NCI-H1092 (cell line): ENCODE results near the gene TRAF1.

Experiments used
- DNase-seq: peaks from one replicate; lab custom pipeline; 2025; lab: John Stamatoyannopoulos, UW

TRAF1 gene

DNA sequence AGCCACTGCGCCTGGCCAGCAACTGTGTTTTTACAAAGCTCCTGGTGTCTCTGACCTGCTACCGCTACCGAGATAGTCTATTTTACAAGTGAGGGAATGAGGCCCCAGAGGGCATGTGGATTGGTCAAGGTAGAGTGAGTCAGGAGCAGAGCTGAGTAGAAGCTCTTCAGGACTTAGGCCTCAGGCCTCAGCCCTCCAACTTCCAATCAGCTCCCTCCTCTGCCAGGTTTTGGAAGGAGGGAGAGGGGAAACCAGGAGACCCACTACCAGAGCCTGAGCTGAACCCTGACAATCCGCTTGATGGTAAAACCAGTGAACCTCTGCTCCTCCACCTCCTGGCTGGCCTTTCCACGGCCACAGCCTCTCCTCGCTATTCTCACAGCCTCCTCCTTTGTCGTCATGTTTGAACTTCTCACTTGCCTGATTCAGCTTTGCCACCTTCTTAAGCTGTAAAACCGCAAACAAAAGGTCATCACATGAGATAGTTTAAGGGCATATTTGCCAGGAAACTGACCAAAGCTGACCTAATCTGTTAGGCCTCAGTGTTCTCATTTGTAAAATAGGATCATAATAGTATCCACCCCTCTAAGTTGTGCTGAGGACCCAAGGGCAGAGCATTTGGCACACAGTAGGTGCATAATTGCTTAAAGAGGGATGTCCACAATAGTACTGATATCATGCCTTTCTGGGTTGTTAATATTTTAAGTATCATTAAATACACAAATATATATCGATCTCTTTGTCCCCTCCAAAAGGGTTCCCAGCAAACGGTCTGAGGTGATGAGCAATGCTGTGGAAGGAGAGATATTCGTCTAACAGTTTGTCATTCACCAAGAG lies 1.7 kb downstream of the TRAF1 start:
- DNase-seq, result no peak

DNA sequence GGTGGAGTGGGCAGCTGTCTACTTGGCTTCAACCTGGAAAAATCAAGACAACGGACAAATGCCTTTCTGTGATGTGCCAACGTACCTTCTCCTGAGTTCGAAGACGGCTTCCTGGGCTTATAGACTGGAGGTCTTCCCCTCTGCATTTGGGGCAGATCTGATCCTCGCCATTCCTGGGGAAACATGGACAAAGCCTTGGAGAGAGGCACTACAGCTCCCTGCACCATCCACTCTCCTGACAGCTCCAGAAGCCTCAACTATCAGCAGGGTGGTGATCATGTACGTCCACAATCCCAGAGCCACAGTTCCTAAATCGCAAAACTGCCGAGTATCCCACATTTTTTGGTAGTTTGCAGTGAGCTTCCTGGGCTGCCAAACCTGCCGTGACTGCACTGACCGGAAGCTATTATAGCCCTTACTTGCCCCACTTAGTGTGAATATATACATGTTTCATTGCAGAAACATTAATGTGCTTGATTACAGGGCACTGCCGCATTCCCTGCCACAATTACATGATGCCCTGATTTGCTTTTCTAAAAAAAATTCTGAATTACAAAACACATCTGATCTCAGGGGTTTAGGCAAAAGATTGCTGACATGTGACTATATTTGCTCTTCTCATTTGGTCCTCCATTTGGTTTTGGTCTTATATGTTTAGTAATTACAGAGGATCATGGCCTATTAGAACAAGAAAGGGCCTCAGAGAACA lies 2.8 kb downstream of the TRAF1 start:
- DNase-seq, result no peak

DNA sequence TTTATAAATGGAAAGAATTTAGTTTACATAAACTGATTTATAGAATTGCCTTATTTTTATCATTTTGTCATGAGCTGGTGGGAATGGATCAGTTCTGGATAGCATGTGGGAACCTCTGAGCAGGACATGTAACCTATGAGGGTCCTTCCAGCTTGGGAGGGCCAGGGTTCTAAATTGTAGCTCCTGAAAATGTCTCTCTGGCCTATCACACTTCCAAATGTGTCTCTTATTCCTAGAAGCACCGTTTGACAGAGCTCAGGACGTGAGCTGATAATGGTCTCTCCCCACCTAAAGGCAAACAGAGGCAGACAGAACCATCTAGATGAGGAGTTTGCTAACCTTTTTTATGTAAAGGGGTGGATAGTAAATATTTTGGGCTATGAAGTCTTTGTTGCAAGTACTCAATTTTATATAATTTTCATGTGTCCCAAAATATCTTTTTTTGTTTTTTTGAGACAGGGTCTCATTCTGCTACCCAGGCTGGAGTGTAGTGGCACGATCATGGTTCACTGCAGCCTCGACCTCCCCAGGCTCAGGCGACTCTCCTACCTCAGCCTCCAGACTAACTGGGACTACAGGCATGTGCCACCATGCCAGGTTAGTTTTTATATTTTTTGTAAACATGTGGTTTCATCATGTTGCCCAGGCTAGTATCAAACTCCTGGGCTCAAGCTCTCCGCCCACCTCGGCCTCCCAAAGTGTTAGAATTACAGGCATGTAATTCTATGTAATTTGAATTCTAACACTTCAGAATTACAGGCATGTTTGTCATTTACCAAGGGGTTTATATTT lies 4.0 kb downstream of the TRAF1 start:
- no peak for DNase-seq

DNA sequence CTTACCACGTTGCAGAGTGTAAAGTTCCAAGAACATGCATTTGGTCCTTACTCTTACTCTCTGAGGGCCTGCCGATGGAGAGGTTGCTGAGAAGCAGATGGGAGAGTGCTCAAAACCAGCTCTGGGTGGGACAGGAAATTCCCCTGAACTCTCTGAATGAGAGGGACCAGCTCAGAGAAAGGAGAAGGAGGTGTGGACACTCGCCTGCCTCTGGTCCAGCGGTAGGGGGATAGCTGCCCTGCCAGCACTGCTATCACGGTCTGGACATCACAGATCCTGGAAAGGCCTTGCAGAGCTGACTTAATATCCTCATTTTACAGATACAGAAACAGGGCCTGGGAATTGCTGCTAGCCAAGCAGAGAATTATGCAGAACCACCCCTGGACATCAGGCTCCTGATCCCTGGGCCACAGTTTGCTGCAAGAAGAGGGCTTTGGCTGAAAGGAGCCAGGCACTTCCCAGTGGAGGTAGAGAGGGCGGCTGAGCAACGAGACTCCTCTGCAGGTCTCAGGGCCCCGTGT lies 4.9 kb downstream of the TRAF1 start:
- no peak for DNase-seq

DNA sequence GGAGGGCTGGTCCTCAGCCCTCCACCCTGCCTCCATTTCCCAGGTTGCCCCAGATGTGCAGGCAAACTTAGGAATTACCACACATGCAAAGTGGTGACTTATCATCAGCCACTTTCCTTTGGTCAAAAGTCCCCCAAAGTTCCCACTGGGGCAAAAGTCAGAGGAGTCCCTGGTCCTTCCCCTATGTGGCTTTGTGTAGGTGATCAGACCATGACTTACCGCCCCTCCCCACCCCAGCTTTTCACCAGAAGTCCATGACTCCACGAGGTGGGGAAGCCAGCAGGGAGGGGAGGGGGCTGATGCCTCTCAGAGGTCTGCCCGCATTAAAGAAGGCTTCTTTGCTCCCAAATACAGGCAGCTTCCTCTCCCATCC lies 5.8 kb downstream of the TRAF1 start:
- DNase-seq, result no peak

DNA sequence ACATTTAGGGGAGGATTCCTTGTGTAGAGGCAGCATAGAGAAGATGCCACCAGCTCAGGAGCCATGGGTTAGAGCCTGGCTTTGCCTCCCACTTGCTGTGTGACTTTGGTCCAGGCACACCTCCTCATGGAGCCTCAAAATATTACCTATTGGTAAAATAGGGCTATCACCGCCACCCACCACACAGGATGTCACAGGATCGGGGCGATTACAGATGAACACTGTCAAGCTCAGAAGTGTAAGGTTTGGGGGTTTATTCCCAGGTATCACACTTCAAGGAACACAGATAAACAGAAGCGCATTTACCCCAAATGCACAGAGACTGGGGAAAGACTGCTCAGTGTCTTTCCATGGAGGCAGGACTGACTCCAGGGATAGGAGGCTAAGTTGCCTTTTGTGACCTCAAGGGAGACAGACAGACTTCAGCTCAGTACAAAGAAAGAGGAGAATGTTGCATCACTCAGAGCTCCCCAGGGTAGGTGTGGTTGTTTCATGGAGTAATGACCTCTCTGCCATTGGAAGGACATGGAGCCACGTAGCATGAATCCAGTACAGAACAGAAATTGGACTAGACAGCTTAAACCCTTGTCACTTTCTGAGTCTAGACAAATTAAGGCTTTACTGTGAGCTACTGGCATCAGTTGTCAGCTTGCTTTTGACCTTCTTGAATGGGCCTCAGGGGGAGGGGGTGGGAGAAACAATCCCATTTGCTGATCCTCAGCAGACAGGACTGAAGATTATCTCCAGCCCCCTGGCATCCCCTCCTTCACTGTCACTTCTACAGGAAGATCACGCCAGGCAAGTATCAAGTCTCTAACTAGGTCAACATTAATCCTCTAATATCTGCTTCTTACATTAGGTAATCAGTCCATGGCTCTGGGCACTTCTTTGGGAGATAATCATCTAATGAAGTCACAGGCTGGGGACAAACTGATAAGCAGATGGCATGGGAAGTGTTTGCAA lies 6.5 kb downstream of the TRAF1 start:
- DNase-seq, result no peak

DNA sequence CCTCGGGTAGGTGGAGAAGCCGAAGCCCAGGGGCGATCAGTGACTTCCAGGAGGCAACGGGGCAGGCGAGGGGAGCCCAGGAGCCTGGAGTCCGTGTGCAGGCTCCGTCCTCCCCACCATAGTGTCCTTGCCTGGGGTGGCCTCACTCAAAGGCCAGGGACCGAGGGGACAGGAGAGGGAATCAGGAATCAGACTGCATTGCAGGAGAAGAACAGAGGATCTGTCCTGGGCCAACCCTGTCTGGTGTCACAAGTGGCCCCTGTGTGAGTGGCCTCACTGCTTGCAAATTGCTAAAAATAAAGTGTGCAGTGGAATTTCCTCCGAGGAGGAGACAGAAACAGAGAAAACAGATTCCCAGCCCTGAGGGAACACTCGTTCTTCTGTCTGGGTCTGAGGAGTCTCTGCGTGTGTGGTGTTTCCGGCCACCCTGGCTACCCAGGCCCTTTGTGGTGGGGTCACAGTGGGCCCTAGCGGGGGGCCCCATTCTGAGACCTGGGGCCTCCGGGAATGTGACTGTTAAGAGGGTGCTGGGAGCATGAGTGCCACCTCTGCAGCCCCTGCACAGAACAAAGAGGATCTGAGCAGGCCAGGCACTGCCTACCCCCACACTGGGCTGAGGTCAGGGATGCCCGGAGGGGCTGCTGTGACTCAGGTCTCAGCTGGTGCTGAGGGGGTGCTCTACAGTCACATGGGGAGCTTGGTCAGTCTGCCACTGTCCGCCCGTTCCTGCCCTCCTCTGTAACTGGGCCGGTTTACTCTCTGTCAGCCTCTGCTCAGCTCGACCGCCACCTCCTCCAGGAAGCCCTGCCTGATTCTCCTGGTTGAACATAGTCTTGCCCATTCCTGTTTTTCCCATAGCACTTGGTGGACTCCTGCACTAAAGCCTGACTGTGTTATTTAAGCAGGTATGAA lies 7.4 kb downstream of the TRAF1 start:
- DNase-seq, result no peak

DNA sequence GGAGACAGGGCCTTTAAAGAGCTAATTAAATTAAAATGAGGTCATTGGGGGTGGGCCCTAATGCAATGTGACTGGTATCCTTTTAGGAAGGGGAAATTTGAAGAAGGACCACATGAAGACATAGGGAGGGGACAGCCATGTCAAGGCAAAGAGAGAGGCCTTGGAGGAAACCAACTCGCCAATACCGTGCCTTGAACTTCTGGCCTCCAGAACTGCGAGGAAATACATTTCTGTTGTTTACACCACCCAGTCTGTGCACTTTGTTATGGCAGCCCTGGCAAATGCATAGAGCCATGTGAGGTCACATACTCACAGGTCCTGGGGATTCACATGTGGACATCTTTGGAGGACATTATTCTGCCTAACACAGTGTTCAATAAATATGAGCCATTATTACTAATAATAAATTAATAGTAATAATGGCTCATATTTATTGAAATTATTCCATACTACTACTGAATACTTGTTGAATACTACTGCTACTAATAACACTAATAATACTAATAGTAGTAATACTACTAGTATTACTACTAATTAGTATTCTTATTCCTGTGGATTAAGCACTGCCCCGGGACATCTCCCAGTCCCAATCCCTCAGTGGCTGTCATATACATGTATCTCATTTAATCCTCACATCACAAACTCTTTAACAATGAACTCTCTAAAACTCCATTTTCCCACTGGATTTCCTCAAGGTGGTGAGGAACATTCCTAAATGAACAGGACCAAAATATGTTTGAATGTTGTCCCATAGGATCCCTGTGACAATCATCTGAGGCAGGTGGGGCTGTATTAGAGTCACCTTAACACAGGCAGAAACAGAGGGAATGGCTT lies 8.4 kb downstream of the TRAF1 start:
- no peak for DNase-seq

DNA sequence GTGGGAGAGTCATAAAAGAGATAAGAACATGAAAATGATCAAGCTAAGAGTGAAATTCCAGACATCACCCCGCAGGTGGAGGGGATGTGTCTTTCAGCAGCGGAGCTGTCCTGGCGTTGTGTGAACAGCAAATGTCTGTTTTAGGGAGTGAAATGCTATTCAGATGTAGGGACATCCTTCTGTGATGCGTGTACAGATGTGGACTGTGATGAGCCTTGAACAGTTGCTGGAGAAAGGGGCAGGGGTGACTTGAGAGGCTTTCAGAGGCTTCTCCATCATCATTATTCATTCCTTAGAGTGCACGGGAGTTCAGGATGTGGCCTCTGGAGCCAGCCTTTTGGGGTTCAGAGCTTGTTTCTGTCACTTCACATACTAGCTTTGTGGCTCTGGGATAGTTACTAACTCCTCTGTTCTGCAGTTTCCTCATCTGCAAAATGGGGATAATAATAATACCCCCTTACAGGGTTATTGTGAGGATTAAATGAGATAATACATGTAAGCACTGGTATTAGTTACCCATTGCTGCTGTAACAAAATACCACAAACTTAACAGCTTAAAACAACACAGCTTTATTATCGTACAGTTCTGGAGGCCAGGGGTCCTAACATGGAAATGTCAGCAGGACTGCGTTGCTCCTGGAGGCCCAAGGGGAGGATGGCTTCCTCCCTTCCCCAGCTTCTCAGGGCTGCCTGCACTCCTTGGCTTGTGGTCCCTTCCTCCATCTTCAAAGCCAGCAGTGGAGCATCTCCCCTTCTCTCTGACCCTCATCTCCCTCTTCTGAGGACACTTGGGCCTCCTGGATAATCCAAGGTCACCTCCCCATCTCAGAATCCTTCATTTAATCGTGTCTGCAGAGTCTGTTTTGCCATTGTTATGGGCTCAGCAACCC lies 9.4 kb downstream of the TRAF1 start:
- no peak for DNase-seq

DNA sequence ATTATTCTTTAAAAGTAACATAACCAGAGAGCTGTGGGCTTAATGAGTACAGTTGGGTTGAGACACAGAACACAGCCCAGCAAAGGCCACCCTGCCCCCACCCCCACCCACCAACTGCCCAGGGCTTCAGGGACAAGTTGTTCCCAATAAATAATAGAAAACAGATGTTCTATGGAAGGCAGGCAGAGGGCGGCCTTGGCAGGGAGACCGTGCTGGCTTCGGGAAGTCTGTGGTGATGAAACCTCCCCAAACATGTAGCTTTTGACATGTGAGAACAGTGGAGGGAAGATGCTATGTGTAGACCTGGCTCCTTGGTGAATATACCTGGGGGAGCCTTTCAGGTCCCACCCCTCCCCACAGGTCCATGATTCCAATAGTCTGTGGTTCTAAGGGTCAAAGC lies 10.0 kb downstream of the TRAF1 start:
- DNase-seq, result no peak

DNA sequence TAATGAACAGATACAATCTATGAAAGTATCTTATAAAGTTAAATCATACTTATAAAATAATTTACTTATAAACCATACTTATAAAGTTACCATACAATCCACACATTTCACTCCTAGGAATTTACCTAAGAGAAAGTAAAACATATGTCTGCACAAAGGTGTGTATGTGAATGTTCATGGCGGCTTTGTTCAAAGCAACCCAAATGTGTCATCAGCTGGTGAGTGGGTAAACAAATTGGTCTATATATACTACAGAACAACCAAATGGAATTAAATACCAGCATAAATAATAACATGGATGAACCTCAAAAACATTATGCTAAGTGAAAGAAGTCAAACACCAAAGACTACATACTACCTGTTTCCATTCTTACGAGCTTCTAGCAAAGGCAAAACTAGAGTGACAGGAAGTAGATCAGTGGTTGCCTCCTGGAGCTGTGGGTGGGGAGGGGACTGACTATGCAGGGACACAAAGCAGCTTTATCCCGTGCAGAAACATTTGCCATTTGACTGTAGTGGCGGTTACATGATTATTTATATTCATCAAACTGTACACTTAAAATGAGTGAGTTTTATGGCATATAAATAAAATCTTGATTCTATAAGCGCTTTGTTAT lies 10.6 kb downstream of the TRAF1 start:
- DNase-seq, result no peak

DNA sequence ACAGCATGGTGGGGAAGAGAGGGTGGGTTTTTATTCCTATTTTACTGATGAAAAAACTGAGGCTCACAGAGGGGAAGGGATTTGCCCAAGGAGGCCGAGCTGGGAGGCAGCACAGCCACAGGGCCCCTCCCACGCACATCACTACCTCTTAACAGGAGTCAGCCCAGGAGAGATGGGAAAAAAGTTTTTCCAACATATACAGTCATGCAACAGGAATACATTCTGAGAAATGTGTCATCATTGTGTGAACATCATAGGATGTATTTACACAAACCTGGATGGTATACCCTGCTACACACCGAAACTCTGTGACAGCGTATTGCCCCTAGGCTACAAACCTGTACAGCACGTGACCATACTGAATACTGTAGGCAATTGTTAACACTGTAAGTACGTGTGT lies 11.6 kb downstream of the TRAF1 start:
- DNase-seq, result no peak

DNA sequence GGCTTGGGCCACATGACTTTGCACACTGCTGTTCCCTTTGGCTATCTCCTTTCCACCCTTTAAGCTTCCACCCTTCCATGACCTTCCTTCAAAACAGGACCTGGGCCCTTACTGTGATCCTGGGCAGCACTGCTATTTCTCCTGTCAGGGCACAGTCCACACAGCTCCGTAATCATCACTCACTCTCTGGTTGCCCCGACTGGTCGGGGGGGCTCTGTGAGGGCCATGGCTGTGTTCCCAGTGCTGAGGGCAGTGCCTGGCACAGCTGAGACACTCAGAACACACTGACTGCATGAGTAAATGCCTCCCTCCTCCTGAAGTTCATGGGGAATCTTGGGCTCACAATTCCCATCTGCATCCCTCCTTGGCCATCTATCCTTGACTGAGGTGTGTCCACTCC lies 12.2 kb downstream of the TRAF1 start:
- no peak for DNase-seq

DNA sequence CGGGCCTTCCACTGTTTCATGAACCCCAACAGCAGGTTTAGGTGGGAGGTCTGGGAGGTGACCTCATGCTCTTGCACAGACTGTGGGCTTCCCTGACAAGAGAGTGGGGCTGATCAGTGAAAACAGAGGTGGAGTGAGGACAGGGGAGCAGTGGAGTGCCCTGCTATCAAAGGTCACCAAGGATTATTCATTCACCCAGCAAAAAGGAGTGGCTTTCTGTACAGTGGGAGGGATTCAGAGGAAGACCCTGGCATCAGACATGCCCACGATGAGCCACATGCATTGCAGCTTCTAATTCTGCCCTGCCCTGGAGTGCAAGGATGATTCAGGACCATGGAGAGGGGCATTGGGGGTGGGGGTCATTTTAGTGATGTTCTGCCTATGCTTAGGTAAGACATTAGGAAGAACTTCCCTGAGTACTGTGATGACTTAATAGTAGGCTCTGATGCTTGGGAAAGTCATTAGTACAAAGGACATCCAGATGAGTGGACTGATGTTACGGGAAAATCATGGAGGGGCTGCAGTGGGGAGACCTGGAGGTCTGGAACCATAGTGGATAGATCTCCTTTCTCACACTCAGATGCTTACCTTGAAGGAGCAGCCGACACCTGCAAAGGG lies 12.8 kb downstream of the TRAF1 start:
- no peak for DNase-seq

DNA sequence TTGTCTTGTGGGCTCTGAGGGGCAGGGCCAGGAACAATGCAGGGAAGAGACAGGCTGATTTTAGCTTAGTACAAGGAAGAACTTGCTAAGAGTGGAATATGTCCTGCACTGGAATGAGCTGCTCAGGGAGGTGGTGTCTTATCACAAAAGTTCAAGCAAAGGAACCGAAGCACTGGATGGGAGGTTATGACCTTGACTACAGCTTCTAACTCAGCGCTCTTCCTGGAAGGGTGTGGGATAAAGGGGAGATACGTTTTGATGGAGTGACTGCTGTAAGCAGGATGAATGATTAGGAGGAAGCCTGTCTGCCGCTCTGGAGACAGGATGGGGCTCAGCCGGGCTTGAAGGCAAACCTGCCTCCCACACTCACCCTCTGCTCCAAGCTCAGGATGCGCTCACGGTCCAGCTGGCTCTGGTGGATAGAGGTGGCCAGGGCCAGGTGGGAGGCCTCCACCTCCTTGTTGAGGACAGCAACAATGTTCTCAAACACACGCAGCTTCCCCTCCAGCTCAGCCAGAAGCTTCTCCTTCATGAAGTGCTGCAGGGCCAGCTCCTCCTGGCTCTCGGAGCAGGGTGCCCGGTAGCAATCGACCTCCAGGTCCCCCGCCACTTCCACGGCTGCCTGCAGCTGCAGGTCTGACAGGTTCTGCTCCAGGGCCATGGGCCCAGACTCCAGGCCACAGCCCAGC lies 13.5 kb downstream of the TRAF1 start:
- DNase-seq, result no peak

DNA sequence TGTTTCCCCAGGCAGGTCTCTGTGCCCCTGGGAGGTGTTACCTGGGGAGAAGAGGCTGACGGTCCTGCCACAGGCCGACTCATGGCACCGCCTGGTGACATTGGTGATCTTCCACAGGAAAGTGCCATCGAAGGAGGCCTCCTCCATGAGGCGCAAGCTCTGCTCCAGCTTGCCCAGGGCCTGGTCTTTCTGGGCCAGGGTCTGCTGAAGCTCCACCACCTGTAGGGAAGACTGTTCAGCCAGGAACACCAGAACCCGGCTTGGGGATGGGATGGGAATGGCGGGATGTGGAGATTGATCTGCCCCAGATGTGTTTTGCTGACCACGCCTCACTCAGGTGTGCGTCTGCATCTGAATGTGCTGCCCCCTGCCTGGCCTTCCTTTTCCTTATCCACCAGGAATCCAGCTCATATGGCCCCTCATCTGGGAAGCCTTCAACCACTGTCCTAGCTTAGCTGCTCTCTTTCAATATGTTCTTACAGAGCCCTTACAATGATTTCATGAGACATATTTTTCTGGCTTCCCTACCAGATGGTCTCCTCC lies 15.2 kb downstream of the TRAF1 start:
- DNase-seq, result no peak

DNA sequence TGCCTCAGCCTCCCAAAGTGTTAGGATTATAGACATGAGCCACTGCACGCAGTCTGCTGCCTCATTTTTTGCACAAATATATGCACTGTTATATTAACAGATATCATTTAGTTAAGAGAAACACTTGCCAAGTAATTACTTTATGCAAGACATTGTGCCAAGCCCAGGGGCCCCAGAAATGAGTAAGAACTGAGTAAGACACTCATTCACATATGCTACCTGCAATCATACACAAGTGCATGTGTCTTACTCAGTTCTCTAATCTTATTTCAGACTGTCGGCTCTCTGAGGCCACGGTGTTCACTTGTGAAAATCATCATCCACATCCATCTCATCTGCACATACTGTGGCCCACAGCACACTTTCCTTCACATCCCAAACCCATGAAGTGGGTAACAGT lies 16.0 kb downstream of the TRAF1 start:
- DNase-seq, result no peak
